A549 (cell line): ENCODE measurements around the gene CARMIL3.

ENCODE experiments used
- CTCF ChIP-seq: fragments of >200 bp; sonication (Bioruptor Twin); formaldehyde crosslinking; IDR thresholded peaks from 3 replicates; pipeline ENCODE4 v1.5.1; 2016
- EHMT2 ChIP-seq: fragments of 200-600 bp; sonication (generic); IDR thresholded peaks from 2 replicates; pipeline ENCODE4 v1.6.1; 2016; ENCODE audit warnings: antibody characterized with exemption, low read depth, mild to moderate bottlenecking, moderate library complexity
- ESRRA ChIP-seq: fragments of 150-350 bp; IDR thresholded peaks from 2 replicates; pipeline ENCODE4 v1.6.1; 2014; ENCODE audit warnings: mild to moderate bottlenecking, low read length, borderline replicate concordance
- HMGXB4 ChIP-seq: fragments of 250-450 bp; sonication (Bioruptor Pico); IDR thresholded peaks from 2 replicates; pipeline ENCODE4 v1.5.0; 2021; ENCODE audit warnings: mild to moderate bottlenecking, moderate library complexity, borderline replicate concordance
- MAFK ChIP-seq: fragments of 450-650 bp; IDR thresholded peaks from 2 replicates; pipeline ENCODE4 v1.6.1; 2014; ENCODE audit not compliant: partially characterized antibody
- NR3C1 ChIP-seq: fragments of >200 bp; sonication (Bioruptor Twin); formaldehyde crosslinking; IDR thresholded peaks from 3 replicates; pipeline ENCODE4 v1.6.1; 2017
- PHF8 ChIP-seq: fragments of 200-600 bp; sonication (generic); IDR thresholded peaks from 2 replicates; pipeline ENCODE4 v1.6.1; 2016; ENCODE audit warnings: low read depth, mild to moderate bottlenecking, antibody characterized with exemption, moderate library complexity, borderline replicate concordance
- POLR2A ChIP-seq: IDR thresholded peaks from 2 replicates; pipeline ENCODE4 v1.6.1; 2012; ENCODE audit warnings: mild to moderate bottlenecking, low read length
- POLR2AphosphoS2 ChIP-seq: conservative IDR thresholded peaks from 2 replicates; pipeline ENCODE4 v1.6.1; 2012; ENCODE audit warnings: low read length, improper control_type of control experiment, inconsistent platforms
- RCOR1 ChIP-seq: fragments of 150-350 bp; IDR thresholded peaks from 2 replicates; pipeline ENCODE4 v1.6.1; 2014; ENCODE audit warnings: antibody characterized with exemption, low read length, low read depth
- SMC3 ChIP-seq: fragments of >200 bp; sonication (Bioruptor Twin); formaldehyde crosslinking; IDR thresholded peaks from 3 replicates; pipeline ENCODE4 v1.6.1; 2018; ENCODE audit warnings: inconsistent platforms
- USF2 ChIP-seq: fragments of 450-650 bp; IDR thresholded peaks from 2 replicates; pipeline ENCODE4 v1.6.1; 2014; ENCODE audit warnings: antibody characterized with exemption
- ZFP36 ChIP-seq: fragments of 450-650 bp; IDR thresholded peaks from 2 replicates; pipeline ENCODE4 v1.6.1; 2014; ENCODE audit warnings: borderline replicate concordance; ENCODE audit not compliant: partially characterized antibody

- TF ChIP-seq RCOR1, result no peak
- no peak for TF ChIP-seq EHMT2
- no peak for TF ChIP-seq NR3C1
- no peak for TF ChIP-seq ZFP36
- TF ChIP-seq HMGXB4, result no peak
- no peak for TF ChIP-seq MAFK
- no peak for TF ChIP-seq CTCF
- TF ChIP-seq POLR2AphosphoS2, result no peak
- TF ChIP-seq PHF8, result no peak
- TF ChIP-seq SMC3, result no peak
- TF ChIP-seq POLR2A, result no peak
- TF ChIP-seq USF2, result no peak
- TF ChIP-seq ESRRA, result no peak
Observed at GRCh38 chr14:24057867-24058259, 6.1 kb downstream of the CARMIL3 start.
